Progenitor cell of endocrine pancreas (in vitro differentiated cells): ENCODE data around the gene ELK1. TPM values are rescaled to one million over a fixed set of nuclear protein-coding genes. Genes with fewer than 3 reads are reported as not detected.

Source experiments
- DNase-seq: peaks from one replicate; pipeline ENCODE4 v3.0.0; 2021; ENCODE audit warnings: low spot score; ENCODE audit not compliant: unreplicated experiment
- H3K27ac Mint-ChIP-seq: 2 replicates; pipeline ENCODE4 v1.8.0; 2021; ENCODE audit warnings: mild to moderate bottlenecking, moderate library complexity, mixed read lengths
- H3K27me3 Mint-ChIP-seq: 2 replicates; pipeline ENCODE4 v1.8.0; 2021; ENCODE audit warnings: mixed read lengths
- H3K36me3 Mint-ChIP-seq: 2 replicates; pipeline ENCODE4 v1.8.0; 2022; ENCODE audit warnings: mixed read lengths; ENCODE audit not compliant: insufficient read depth
- H3K4me1 Mint-ChIP-seq: 2 replicates; pipeline ENCODE4 v1.8.0; 2021; ENCODE audit warnings: low read depth, mixed read lengths
- H3K4me3 Mint-ChIP-seq: 2 replicates; pipeline ENCODE4 v1.8.0; 2021; ENCODE audit warnings: low read depth, mild to moderate bottlenecking, moderate library complexity, mixed read lengths
- H3K9me3 Mint-ChIP-seq: 2 replicates; pipeline ENCODE4 v1.8.0; 2021; ENCODE audit warnings: low read depth, mixed read lengths
- total RNA-seq: library from RNA; stranded (reverse); gene quantifications from 2 replicates; pipeline ENCODE4 v1.2.1, GENCODE V29; 2021
- TF ChIP-seq, protein P1 (sequence below): fragments of 200-600 bp; sonication (generic); IDR thresholded peaks from one replicate; pipeline ENCODE4 v1.5.0; 2021; ENCODE audit warnings: antibody characterized with exemption, mild to moderate bottlenecking; ENCODE audit not compliant: unreplicated experiment

ELK1 gene
- total RNA-seq, 1 donor from 2014 or later = 24.7 TPM

DNA sequence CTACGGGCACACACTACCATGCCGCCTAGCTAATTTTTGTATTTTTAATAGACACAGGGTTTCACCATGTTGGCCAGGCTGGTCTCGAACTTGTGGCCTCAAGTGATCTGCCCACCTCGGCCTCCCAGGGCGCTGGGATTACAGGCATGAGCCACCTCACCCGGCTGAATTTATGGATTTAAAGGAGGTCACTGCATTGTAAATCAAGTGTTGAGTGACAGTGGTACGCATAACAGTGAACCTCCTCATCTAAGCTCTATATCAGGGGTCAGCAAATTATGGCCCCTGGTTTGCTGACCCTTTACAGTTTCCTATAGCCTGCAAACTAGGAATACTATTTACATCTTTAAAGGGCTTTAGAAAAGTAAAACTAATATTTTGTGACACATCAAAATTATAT is 11.2 kb upstream of the ELK1 start:
- Mint-ChIP-seq H3K27me3 (no peaks in the 10 kb centered on the region), H3K4me1 (no peaks in the 10 kb centered on the region), H3K27ac (no peak overlapping the region), H3K36me3 (no peaks in the 10 kb centered on the region), H3K9me3 (peaks cover 22% of the 10 kb centered on the region), H3K4me3 (no peak overlapping the region)
- TF ChIP-seq, protein P1, sequence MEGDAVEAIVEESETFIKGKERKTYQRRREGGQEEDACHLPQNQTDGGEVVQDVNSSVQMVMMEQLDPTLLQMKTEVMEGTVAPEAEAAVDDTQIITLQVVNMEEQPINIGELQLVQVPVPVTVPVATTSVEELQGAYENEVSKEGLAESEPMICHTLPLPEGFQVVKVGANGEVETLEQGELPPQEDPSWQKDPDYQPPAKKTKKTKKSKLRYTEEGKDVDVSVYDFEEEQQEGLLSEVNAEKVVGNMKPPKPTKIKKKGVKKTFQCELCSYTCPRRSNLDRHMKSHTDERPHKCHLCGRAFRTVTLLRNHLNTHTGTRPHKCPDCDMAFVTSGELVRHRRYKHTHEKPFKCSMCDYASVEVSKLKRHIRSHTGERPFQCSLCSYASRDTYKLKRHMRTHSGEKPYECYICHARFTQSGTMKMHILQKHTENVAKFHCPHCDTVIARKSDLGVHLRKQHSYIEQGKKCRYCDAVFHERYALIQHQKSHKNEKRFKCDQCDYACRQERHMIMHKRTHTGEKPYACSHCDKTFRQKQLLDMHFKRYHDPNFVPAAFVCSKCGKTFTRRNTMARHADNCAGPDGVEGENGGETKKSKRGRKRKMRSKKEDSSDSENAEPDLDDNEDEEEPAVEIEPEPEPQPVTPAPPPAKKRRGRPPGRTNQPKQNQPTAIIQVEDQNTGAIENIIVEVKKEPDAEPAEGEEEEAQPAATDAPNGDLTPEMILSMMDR = no peak
- DNase-seq = no peak

DNA sequence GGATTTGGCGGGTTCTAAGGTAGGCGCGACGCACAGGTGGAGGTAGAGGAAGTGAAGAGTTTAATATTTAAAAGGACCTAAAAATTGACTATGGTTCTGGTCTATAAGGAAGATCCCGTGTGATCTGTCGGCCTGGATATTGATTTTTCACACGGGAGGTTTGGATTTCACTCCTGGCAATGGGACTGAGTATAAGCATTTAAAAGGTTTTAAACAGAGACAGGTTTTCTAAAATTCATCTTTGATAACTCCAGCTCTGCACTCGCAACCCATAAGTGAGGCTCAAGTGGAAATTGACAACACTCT is 9.0 kb upstream of the ELK1 start:
- Mint-ChIP-seq H3K36me3 (peaks cover 8% of the 10 kb centered on the region), H3K4me1 (no peaks in the 10 kb centered on the region), H3K27me3 (no peaks in the 10 kb centered on the region), H3K4me3 (peak overlapping the region; percentile 92), H3K9me3 (peaks cover 25% of the 10 kb centered on the region), H3K27ac (peak overlapping the region; percentile 100)
- TF ChIP-seq, protein P1 = no peak
- DNase-seq = no peak

DNA sequence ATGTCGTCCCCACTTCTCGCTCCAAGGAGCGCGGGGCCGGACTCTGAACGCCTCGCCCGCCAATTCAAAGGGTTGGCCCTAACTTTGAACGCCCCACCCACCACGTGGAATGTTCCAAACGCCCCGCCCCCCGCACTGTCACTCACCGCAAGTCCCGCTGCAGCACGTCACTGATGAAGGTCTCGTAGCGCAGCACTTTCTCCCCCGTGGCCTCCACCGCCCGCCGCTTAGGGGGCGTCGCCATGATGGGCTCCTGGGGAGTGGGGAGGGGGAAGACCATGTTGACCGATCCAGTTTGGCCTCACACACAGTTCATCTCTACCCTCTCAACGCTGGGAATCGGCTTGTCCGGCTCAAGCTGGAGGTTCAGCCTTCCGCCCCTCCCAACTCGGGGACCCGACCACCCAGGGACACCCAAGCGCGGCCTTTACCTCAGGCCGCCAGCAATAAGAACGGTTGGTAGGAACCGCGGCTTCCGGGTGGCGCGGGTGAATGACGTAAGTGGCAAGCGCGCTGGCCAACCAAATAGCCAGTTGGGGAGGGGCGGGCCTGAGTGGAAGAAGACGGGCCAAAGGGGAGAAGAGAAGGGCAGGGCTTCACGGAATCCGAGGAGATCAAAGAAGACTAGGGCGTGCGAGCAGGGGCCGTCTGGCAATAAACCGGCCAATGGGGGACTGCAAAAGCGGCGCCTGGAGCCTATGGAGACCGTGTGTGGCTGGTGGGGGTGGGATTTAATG is 8.5 kb upstream of the ELK1 start, which contains the start of gene UXT:
Gene UXT, minus strand, starts transcription at position 497 of the 737 bp plus-strand sequence. Its CDS starts 253 bp downstream, at position 244.
- H3K27ac Mint-ChIP-seq = peak within 1 kb of the TSS; percentile 100
- no peaks in the 10 kb centered on the region for H3K27me3 Mint-ChIP-seq
- peaks cover 8% of the 10 kb centered on the region for H3K36me3 Mint-ChIP-seq
- no peaks in the 10 kb centered on the region for H3K4me1 Mint-ChIP-seq
- TF ChIP-seq, protein P1 = no peak
- peaks cover 25% of the 10 kb centered on the region for H3K9me3 Mint-ChIP-seq
- DNase-seq = peak; percentile 77
- peak within 1 kb of the TSS; percentile 92 for H3K4me3 Mint-ChIP-seq

DNA sequence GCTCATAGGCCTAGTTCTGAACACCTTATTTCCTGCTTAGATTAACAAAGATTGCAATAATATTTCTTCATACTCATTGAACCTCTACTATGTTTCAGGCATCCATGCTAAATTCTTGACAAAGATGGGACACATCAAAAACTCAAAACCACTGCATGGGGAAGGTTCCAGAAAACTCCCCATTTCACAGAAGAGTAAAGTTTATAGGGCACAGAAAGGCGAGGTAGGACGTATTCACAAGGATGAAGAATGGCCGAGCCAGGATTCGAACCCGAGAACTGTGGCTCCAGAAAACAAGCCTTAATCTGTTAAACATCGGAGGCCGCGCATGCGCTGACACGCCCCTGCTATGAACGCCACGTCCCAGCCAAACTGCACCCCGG is 7.9 kb upstream of the ELK1 start:
- Mint-ChIP-seq H3K9me3 (peaks cover 22% of the 10 kb centered on the region), H3K36me3 (peaks cover 10% of the 10 kb centered on the region), H3K27me3 (no peaks in the 10 kb centered on the region), H3K4me3 (peak overlapping the region; percentile 92), H3K4me1 (no peaks in the 10 kb centered on the region), H3K27ac (peak overlapping the region; percentile 100)
- TF ChIP-seq, protein P1 = no peak
- no peak for DNase-seq

DNA sequence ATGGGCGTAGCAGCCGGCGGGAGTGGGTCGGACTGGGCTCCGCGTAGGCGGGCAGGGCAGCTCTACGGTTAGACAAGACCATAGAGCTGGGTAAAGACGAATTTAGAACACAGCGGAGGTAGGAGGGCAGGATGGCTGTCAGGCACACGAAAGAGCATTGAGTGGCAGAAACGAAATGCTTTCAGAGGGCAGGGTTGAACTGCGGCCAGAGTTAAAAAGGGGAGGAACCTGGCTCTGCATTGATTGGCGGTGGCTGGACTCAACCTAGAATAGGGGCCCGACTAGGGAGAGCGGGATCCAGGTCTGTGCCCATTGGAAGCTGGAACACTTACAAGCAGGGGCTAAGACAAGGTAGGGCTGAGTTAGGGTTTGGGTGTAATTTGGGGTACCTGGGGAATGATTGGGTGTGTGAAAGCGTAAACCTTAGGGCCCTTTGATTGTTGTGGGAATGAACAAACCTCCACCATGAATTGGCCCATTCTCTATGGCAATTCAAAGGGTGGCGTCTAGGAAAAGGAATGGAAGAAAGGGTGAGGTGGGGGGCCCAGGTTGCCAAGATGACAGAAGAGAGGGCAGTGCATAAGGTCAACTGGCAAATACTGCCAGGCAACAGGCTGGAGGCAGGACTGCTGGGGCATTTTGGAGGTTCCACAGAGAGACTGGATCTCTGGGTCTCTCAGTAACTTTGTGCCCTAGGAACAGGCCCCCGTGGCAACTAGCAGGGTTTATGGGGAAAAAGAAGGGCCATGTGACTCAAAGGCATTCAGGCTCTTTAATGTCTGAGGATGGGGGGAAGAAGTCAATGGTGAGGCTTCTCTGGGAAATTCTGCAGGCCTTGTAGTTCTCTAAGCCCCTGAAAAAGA is 911 bp upstream of the ELK1 start:
- TF ChIP-seq, protein P1 = no peak
- H3K36me3 Mint-ChIP-seq = peaks cover 19% of the 10 kb centered on the region
- peak overlapping the region; percentile 82 for H3K4me3 Mint-ChIP-seq
- peak overlapping the region; percentile 91 for H3K27ac Mint-ChIP-seq
- peaks cover 14% of the 10 kb centered on the region for H3K4me1 Mint-ChIP-seq
- DNase-seq = no peak
- H3K9me3 Mint-ChIP-seq = peaks cover 17% of the 10 kb centered on the region
- no peaks in the 10 kb centered on the region for H3K27me3 Mint-ChIP-seq
